ENCODE data around the gene SPATA6L.

- TF ChIP-seq POLR2A (IDR thresholded peaks at IDR 0.05), result no peak
- TF ChIP-seq, protein P1, sequence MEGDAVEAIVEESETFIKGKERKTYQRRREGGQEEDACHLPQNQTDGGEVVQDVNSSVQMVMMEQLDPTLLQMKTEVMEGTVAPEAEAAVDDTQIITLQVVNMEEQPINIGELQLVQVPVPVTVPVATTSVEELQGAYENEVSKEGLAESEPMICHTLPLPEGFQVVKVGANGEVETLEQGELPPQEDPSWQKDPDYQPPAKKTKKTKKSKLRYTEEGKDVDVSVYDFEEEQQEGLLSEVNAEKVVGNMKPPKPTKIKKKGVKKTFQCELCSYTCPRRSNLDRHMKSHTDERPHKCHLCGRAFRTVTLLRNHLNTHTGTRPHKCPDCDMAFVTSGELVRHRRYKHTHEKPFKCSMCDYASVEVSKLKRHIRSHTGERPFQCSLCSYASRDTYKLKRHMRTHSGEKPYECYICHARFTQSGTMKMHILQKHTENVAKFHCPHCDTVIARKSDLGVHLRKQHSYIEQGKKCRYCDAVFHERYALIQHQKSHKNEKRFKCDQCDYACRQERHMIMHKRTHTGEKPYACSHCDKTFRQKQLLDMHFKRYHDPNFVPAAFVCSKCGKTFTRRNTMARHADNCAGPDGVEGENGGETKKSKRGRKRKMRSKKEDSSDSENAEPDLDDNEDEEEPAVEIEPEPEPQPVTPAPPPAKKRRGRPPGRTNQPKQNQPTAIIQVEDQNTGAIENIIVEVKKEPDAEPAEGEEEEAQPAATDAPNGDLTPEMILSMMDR (IDR thresholded peaks at IDR 0.05), result no peak
These were observed 71.3 kb downstream of the SPATA6L start for GRCh38 chr9:4594994-4595393.
